ENCODE measurements around the gene KLHL24.
A peak's percentile ranks its signal among the peaks of the same experiment; 100 is the strongest.
"Not testable (repeated sequence)": the region's sequence is repeated elsewhere in the genome, so short reads cannot be mapped to it uniquely, and the experiment has no call there.

Gene KLHL24

DNA sequence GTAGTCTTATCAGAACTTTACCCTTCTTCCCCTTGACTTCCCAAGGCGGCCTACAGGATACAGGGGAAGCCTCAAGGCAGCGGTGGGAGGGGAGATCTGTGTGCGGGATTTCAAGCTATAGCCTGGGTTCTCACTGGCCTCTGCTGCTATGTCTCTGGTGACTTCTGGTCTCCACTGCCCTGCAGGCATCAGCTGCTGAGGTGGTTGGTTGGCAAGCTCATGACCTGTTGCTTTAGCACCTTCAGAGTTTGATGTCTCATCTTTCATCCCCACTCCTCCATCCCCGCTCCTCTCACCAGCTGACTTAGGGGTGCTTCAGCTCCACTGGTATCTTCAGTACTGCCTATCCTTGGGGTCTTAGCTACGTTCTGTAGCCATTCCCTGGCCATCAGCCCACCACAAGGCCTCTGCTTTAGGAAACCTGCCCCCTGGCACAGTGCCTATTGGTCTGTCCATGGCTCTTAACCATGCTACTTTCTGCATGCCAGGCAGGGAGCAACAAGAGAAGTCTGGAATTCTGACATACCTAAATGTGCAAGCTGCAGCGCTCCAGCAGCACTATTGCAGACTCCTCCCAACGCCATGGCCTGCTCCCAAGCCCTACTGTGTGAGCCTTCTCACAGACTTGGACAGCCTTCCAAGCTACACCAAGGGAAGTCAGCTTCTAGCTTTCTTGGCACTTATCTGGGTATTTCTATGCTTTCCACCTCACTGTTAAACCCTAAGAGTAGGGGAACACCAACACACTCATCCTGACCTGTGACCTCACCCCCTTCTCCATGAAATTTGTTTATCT, 60.3 kb downstream of the KLHL24 start:
- DNase-seq (ENCODE audit: low read depth, low spot score) = no peak

DNA sequence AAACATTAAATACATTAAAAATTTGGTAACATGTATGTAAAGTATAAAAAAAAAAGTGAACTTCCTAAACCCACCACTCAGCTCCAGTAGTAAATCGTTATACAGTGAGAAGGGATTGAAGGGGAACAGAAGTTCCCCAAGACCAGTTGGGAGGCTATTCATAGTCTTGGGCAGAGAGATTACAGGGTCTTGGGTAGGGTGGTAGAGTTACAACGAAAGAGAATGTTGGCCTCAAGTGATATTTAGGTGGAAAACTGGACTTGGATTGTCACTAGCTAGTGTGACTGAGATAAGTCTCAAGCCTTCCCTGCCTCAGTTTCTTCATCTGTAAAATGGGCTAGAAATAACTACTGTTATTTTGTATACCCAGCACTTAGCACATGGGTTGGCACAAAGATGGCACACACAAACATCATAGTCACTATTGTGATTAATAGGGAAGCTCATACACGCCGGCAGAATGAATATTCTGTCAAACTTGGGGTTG, 61.7 kb downstream of the KLHL24 start:
- DNase-seq (ENCODE audit: low read depth, low spot score) = no peak

DNA sequence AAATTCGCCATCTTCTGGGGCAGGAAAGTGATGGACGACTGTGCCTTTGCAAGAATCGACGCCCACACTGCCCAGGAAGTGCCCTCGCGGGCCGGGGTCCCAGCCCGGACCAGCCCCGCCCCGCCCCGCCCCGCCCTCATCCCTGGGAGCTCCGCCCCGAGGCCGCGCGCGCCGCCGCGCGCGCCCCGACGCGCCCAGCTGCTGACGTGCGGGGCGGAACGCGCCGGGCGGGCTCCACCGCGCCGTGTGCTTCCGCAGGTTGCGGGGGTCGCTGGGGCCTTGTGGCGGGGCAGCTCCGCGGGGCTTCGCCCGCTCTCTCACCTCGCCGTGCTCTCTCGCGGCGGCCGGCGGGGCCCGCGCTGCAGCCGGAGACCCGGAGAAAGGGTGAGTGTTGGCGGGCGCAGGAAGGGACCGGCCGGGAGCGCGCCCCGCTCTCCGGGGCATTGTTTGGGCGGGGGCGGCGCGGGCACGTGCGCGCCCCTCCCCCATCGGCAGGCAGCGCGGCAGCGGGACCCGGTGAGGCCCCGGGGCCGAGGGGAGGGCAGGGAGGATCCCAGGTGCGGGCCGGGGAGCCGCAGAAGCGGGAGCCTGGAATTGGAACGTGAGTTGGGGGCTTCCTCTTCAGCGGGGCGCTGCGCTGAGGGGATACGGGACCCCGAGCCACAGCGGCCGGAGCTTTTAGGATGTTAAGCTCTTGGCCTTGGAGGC, 62.3 kb downstream of the KLHL24 start, which contains the start of gene YEATS2:
Gene YEATS2 (plus strand): TSS at position 188 of the 708 bp plus-strand sequence. CDS start 17,366 bp downstream, outside the sequence.
- peak; percentile 51 for DNase-seq (ENCODE audit: low read depth, low spot score)

DNA sequence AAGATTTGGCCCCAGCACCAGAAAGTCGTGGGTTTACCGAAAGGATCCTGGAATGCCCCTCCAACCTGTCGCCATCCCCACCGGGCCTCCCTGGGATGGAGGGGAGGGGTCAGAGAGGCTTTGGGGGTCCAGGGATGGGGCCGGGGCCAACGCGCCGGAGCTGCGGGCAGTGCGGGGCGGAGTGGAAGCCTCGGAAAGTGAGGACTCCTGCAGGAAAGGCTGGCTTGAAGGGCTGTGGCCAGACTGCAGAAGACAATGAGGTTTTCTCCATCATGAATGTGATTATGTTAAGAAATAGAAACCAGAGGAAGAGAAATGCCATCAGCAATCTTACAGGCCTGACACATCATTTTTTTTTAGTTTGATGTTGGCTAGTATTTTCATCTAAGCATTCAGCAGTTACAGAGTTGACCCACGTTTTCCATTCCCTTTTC, 62.9 kb downstream of the KLHL24 start:
- no peak for DNase-seq (ENCODE audit: low read depth, low spot score)

DNA sequence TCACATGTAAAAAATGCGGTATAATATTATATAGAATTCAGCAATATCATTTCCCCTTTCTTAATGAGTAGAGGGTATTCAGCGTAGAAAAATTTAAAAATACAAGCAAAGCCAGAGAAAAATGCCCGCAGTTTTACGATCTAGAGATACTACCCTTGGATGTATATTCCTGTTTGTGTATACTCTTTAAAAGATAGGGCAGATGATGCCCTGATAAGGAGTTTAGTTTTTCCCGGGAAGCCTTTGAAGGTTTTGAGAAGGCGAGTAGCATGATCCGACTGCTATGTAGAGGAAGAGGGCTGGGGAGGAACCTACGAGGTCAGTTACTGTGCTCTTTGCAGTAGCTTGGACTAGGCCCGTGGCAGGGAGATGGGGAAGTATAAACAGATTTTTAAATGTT, 63.3 kb downstream of the KLHL24 start:
- DNase-seq (ENCODE audit: low read depth, low spot score) = no peak

DNA sequence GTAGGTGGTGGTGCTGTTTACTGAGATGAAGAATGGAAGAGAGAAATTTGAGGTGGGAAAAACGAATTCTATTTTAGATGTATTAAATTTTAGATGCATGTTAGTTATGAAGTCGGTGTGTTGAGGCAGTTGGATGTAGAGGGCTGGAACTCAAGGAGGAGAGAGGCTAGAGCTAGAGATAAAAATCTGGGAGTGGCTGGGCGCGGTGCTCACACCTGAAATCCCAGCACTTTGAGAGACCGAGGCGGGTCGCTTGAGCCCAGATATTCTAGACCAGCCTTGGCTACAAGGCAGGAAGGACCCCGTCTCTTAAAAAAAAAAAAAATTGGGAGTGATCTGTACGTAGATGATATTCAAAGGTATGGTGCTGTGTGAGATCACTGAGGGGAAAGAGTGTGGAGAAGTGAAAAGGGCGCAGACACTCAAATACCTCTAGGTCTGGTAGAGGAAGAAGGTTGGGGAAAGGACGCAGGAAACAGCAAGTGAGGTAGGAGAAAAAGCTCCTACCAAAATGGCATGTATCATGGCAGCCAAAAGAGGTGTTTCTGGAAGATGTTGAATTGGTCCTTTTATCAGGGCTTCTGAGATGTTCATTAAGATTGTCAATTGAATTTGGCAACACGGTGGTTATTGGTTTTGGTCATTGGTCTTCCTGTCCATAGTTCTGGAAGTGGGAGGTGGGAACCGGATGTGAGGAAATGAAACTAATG, 64.0 kb downstream of the KLHL24 start:
- DNase-seq (ENCODE audit: low read depth, low spot score) = no peak

DNA sequence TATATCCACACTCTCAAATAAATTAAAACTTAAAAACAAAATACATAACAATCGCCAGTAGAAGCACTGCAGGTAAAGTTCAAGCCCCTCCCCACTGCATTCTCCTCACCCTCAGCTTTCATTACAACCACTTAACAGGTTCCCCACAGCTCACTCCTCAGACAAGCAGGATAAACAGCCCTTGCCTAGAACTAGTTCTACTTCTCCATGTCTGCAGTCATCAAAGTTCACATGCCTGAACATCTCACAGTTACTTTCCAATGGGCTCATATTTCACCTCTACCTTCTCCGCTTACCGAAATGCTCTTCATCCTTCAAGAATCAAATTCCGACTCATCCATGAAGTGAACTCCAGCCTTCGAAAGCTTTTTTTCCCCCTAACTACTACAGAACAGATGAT, 66.3 kb downstream of the KLHL24 start:
- no peak for DNase-seq (ENCODE audit: low read depth, low spot score)

DNA sequence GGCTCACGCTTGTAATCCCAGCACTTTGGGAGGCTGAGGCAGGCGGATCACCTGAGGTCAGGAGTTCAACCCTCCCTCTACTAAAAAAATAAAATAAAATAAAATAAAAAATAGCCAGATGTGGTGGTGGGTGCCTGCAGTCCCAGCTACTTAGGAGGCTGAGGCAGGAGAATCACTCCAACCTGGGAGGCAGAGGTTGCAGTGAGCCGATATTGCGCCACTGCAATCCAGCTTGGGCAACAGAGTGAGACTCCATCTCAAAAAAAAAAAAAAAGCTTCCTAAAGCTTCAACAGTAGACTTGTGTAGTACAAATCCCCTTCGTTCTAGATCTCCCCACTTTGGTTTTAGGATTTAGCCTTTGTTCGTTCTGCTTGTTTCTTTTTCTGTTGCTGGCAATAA, 68.5 kb downstream of the KLHL24 start:
- DNase-seq (ENCODE audit: low read depth, low spot score) = not testable (repeated sequence)

DNA sequence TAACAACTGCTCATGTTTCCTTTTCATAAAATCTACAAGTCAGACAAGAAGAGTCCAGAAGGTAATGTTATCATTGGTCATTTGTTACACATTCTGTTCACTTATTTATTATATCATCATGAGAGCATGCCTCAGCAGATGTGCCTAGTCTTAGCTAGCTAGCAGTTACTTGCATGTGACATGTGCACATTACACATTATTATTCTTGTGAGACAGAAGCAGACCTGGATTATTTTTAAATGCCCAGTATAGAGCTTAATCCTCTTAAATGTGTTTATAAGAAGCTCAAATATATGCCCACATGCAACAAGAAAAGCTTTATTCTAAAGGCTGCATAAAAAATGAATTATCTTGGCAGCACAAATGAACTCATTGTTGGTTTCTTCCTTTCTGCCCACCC, 74.8 kb downstream of the KLHL24 start:
- DNase-seq (ENCODE audit: low read depth, low spot score) = no peak

DNA sequence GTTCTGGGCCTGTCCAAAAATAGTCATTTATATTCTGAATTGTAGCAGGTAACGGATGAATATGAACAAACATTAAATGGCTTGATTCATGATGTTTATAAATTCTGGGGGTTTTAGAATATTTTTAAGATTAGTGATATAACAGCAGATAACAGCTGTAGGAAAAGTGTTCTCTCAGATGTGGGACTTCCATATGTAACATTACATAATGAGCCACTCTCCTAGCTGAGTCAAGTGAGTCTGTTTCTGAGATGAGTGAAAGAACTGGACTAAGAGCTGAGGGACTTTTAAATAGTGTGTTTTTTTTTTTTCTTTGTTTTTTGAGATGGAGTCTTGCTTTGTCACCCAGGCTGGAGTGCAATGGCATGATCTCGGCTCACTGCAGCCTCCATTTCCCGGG, 76.1 kb downstream of the KLHL24 start:
- DNase-seq (ENCODE audit: low read depth, low spot score) = no peak

DNA sequence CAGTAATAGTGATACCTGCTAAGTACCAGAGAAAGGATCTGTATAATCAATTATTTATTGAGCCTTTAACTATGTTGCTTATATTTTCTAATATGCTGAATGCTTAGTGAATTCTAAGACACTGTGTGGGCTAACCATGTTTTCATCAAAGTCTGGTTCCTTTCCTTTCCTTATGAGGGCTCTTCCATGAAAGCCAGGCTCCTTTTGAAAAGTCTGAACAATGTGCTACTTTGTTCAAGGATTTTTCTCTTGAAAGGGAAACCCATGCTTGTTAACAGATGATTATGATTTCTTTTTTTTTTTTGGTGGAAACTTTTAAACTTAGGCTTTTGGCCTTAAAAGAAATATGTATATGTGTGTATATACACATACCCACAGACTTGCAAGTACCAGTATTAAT, 79.2 kb downstream of the KLHL24 start:
- DNase-seq (ENCODE audit: low read depth, low spot score) = no peak

DNA sequence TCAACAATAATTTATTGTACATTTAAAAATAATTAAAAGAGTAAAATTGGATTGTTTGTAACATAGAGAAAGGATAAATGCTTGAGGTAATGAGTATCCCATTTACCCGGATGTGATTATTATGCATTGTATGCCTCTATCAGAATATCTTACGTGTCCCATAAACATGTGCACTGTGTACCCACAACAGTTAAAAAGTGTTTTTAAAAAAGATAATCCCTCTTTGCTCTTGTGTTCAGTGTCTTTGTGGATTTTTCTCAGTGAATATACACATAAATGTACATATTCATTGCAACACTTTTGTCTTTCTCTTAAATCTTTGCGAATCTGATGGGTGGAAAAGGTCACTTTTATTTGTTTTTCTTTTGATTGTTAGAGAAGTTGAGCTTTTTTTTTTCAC, 82.6 kb downstream of the KLHL24 start:
- DNase-seq (ENCODE audit: low read depth, low spot score) = no peak

DNA sequence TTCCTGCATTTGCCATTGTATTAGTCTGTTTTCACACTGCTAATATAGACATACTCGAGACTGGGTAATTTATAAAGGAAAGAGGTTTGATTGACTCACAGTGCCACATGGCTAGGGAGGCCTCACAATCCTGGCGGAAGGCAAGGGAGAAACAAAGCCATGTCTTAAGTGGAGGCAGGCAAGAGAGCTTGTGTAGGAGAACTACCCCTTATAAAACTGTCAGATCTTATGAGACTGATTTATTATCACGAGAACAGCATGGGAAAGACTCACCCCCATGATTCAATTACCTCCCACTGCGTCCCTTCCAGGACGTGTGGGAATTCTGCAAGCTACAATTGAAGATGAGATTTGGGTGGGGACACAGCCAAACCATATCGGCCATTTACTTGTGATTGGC, 90.0 kb downstream of the KLHL24 start:
- no peak for DNase-seq (ENCODE audit: low read depth, low spot score)

DNA sequence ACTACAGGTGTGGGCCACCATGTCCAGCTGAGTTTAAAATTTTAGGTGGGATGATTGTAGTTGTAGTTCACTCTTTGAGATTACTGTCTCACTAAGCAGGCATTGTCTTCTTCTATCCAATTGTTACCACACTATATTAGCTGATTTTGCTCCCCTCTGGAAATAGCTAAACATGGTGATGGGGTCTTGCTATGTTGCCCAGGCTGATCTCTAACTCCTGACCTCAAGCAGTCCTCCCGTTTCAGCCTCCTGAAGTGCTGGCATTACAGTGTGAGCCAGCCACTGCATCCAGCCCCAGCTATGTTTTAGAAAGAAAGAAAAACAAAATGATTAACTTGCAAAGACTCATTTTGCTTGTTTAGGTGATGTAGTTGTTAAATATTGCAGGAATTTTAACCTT, 92.8 kb downstream of the KLHL24 start:
- no peak for DNase-seq (ENCODE audit: low read depth, low spot score)

DNA sequence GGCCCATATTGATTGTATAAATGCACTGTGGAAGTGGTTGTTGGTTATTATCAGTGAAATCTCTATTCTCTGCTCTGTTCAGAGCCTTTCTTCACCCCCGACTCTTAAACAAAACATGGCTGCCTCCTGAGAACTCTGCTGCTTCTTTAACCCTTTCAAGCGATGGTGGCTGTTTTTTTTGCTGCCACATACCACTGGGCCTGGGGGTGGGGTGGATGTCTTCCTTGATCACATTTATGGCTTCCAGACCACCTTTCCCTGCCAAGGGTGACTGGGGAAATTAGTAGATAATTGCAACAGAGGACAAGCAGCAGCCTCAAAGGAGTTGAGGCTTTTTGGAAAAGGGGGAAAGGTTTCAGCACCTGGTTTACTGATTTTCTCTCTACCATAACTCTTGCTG, 94.9 kb downstream of the KLHL24 start:
- DNase-seq (ENCODE audit: low read depth, low spot score) = no peak

DNA sequence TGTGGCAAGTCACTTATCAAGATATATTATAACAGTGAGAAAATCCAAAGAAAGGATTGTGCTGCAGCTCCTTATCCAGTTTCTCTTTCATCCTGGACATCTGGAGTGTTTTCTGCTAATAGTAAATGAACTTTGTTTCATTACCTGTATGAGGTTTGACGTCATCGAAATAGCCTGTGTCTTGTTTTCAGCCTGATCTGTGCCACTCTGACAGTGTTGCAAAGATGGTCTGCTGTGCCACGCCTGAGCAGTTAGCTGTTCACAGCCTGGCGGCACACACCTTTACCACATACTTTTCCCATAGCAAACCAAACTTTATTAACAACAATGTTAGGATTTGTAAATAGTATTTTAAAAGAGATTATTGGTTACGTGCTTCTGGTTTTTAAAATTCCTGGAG, 96.2 kb downstream of the KLHL24 start:
- DNase-seq (ENCODE audit: low read depth, low spot score) = no peak

DNA sequence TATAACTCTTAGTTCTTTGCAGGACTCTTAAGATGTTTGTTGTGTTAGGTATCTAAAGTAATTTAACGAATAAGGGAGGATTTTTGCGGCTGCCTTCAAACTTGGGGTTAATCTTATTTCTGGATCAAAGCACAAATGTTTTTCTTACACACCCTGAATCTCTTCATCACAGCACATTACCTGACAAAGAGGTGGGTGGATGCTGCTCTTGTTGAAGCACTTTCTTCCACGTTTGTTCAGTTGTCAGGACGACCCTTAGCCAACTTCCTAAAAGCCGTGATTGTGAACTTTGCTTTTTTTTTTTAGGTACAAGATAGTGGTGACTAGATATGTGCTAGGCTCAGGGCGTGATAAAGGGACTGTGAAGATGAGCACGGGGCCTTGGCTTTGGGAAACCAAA, 98.1 kb downstream of the KLHL24 start:
- no peak for DNase-seq (ENCODE audit: low read depth, low spot score)
